Transverse colon (tissue), 4 donors: Measurements from ENCODE around the gene LARP4. TPM values are rescaled to one million over a fixed set of nuclear protein-coding genes. Genes with fewer than 3 reads are reported as not detected.

Experiments
- DNase-seq: peaks from one replicate; pipeline ENCODE4 v3.0.0-alpha.2; 2019
- H3K27ac ChIP-seq, 4 donors: fragments of 200-600 bp; sonication (generic); 2 replicates each; pipeline ENCODE4 v1.5.1; 2016 to 2018; ENCODE audit warnings: inconsistent platforms in 4 of 4
- H3K27me3 ChIP-seq: fragments of 200-600 bp; sonication (generic); 2 replicates; pipeline ENCODE4 v1.5.1; 2017; ENCODE audit warnings: inconsistent platforms
- H3K36me3 ChIP-seq, 4 donors: fragments of 200-600 bp; sonication (generic); 2 replicates each; pipeline ENCODE4 v1.5.1; 2017 to 2019; ENCODE audit warnings: inconsistent platforms in 4 of 4
- H3K4me1 ChIP-seq, 4 donors: fragments of 200-600 bp; sonication (generic); 2 replicates each; pipeline ENCODE4 v1.5.1; 2017 to 2020; ENCODE audit warnings: inconsistent platforms in 4 of 4
- H3K4me3 ChIP-seq, 4 donors: fragments of 200-600 bp; sonication (generic); 1 replicate in 1 of 4; 2 replicates in 3 of 4; pipeline versions ENCODE4 v1.5.1 to v1.6.1; 2017 to 2019; ENCODE audit warnings: inconsistent platforms in 4 of 4
- H3K9me3 ChIP-seq, 2 donors: fragments of 200-600 bp; sonication (generic); 2 replicates each; pipeline ENCODE4 v1.5.1; 2017 to 2019; ENCODE audit warnings: inconsistent platforms in 2 of 2
- CTCF ChIP-seq, 5 experiments: fragments of 200-600 bp in 3 of 5; fragments of 450-650 bp in 2 of 5; sonication (generic) in 3 of 5; IDR thresholded peaks; 1 replicate in 2 of 5; 2 replicates in 3 of 5; pipeline ENCODE4 v1.5.1; 2016 to 2017; ENCODE audit warnings: antibody characterized with exemption in 5 of 5, inconsistent platforms in 3 of 5, mild to moderate bottlenecking in 2 of 5, moderate library complexity in 1 of 5
- EP300 ChIP-seq: sonication (generic); formaldehyde crosslinking; IDR thresholded peaks from one replicate; pipeline ENCODE4 v1.6.1; 2017; ENCODE audit warnings: antibody characterized with exemption, low read depth
- POLR2A ChIP-seq: fragments of 450-650 bp; IDR thresholded peaks from one replicate; pipeline ENCODE4 v1.6.1; 2016; ENCODE audit warnings: antibody characterized with exemption, mild to moderate bottlenecking, moderate library complexity
- POLR2AphosphoS5 ChIP-seq, 3 donors: sonication (generic); formaldehyde crosslinking; IDR thresholded peaks; one replicate each; pipeline ENCODE4 v1.6.1; 2016; ENCODE audit warnings: antibody characterized with exemption in 3 of 3
- whole genome bisulfite sequencing, 2 donors: methylation state at CpG; one replicate each; pipeline ENCODE4 v1.1.5; 2018; ENCODE audit warnings: low coverage in 1 of 2; 5-methylcytosine and 5-hydroxymethylcytosine counted together
- in situ Hi-C, 4 donors: fragments of 200-750 bp; cut with MboI; loops; one replicate each; pipeline versions ENCODE4 v1.15.0 to v1.15.1; 2017; ENCODE audit warnings: low sequenced_read_pairs in 3 of 4, low pct_ligation_motif_present in 1 of 4, low pct_unique_long_range_greater_than_20kb in 1 of 4
- intact Hi-C: fragments of 100-400 bp; cut with DNase I; formaldehyde crosslinking; loops from one replicate; pipeline ENCODE4 v1.15.1; 2023; ENCODE audit warnings: low total_unique reads
- total RNA-seq, 4 donors: library from RNA; depleted of rRNA; stranded (reverse); fragments of >200 nt; gene quantifications; one replicate each; pipeline ENCODE4 v1.1.0, GENCODE V29; 2016

Gene LARP4
- total RNA-seq, 4 donors from 2014 or later: 13.5 to 58.1 (median 39.6) TPM

GRCh38 chr12:50394469-50395029, 6.1 kb upstream of the LARP4 start:
- WGBS, 2 donors: 86 to 95% methylated on average over 2 to 4 of the region's 4 CpGs

GRCh38 chr12:50397117-50397650, 3.5 kb upstream of the LARP4 start:
- Histone ChIP-seq H3K27me3 (peaks cover 5% of the 10 kb centered on the region), H3K4me3 (no peak overlapping the region), H3K4me1 (peaks cover 0 to 9% (median 1%) of the 10 kb centered on the region in 4 donors), H3K27ac (no peak overlapping the region), H3K36me3 (no peaks in the 10 kb centered on the region), H3K9me3 (no peaks in the 10 kb centered on the region)
- intact Hi-C loops (no loop called here), in situ Hi-C loops (no loop called here)
- TF ChIP-seq CTCF (IDR thresholded peaks at IDR 0.05) (no peak), EP300 (no peak), POLR2A (no peak), POLR2AphosphoS5 (IDR thresholded peaks at IDR 0.05) (no peak)
- DNase-seq: no peak
- WGBS, 2 donors: 90 to 100% methylated on average over 3 of the region's 3 CpGs

More at GRCh38 chr12:50394469-50395029, 6.1 kb upstream of the LARP4 start:
- no peak for DNase-seq
- H3K4me3 ChIP-seq: no peak overlapping the region
- peaks cover 5% of the 10 kb centered on the region for H3K27me3 ChIP-seq
- no peak overlapping the region for H3K27ac ChIP-seq
- no peaks in the 10 kb centered on the region for H3K4me1 ChIP-seq
- in situ Hi-C loops: no loop called here
- H3K36me3 ChIP-seq: no peaks in the 10 kb centered on the region
- TF ChIP-seq CTCF (IDR thresholded peaks at IDR 0.05) (no peak), POLR2AphosphoS5 (IDR thresholded peaks at IDR 0.05) (no peak), EP300 (no peak), POLR2A (no peak)
- no peaks in the 10 kb centered on the region for H3K9me3 ChIP-seq
- intact Hi-C loops: no loop called here

- Histone ChIP-seq H3K27ac (no peak overlapping the region), H3K36me3 (no peaks in the 10 kb centered on the region), H3K27me3 (peaks cover 5% of the 10 kb centered on the region), H3K9me3 (no peaks in the 10 kb centered on the region), H3K4me3 (no peak overlapping the region), H3K4me1 (peaks cover 6 to 25% (median 13%) of the 10 kb centered on the region in 4 donors)
- TF ChIP-seq CTCF (IDR thresholded peaks at IDR 0.05): no peak
- no peak for TF ChIP-seq POLR2A
- no peak for TF ChIP-seq EP300
- TF ChIP-seq POLR2AphosphoS5 (IDR thresholded peaks at IDR 0.05): no peak
- DNase-seq: no peak
- intact Hi-C loops (no loop called here), in situ Hi-C loops (no loop called here)
- 95 to 100% methylated on average over 4 of the region's 4 CpGs for WGBS, 2 donors
Measured at GRCh38 chr12:50398931-50399330, 1.8 kb upstream of the LARP4 start.

- peak overlapping the region; percentile 93 to 95 (median 94) for H3K27ac ChIP-seq
- in situ Hi-C loops: no loop called here
- TF ChIP-seq EP300 (no peak), POLR2A (no peak), CTCF (IDR thresholded peaks at IDR 0.05) (peak in 1 of 5 experiments; percentile 6)
- H3K4me3 ChIP-seq: peak overlapping the region; percentile 50 to 68 (median 63)
- peaks cover 5% of the 10 kb centered on the region for H3K27me3 ChIP-seq
- intact Hi-C loops: loop anchor here (10.0 kb wide), 1 partner anchor 1255 kb away; no protein-coding TSS in a partner anchor
- DNase-seq: no peak
- H3K36me3 ChIP-seq: no peaks in the 10 kb centered on the region
- H3K4me1 ChIP-seq: peaks cover 6 to 28% (median 13%) of the 10 kb centered on the region in 4 donors
- no peaks in the 10 kb centered on the region for H3K9me3 ChIP-seq
- 24 to 27% methylated on average over 8 of the region's 8 CpGs for WGBS, 2 donors
Measured at GRCh38 chr12:50400104-50400637, 514 bp upstream of the LARP4 start.
